ENCODE data around the gene GLI1. TPM values are rescaled to one million over a fixed set of nuclear protein-coding genes. Genes with fewer than 3 reads are reported as not detected.

Gene GLI1
- total RNA-seq, 1 donor from 2014 or later = 1.3 TPM

DNA sequence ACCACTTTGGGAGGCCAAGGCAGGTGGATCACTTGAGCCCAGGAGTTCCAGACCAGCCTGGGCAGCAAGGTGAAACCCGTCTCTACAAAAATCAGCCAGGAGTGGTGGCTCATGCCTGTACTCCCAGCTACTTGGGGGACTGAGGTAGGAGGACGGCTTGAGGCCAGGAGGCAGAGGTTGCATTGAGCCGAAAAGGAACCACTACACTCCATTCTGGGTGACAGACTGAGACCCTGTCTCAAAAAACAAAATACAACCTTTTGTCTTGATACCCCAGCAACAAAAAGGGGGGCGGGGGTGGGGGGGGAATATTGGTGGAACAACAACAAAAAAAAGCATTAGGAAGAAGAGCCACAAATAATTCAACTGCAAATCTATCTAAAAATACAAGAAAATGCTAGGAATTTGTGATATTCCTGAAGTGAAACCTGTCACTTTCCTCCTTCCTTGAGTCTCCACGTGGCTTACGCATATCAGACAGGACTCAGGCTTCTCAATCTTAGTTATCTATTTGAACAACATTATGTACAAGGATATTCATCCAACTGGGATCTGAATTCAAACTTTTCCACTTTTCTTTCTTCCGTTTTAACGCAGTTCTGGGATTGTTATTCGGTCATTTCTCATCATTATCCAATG lies 30.0 kb upstream of the GLI1 start:
- Mint-ChIP-seq H3K36me3 (ENCODE audit: low read depth) (peaks cover 17% of the 10 kb centered on the region), H3K27ac (peak overlapping the region; percentile 99), H3K4me1 (peaks cover 39% of the 10 kb centered on the region), H3K27me3 (no peaks in the 10 kb centered on the region), H3K9me3 (no peaks in the 10 kb centered on the region), H3K4me3 (peak overlapping the region; percentile 97)
- ATAC-seq (ENCODE audit: low read depth) (no peak), DNase-seq (no peak)
- ChIA-PET POLR2A (interaction anchor here (0.5 to 1.9 kb wide), 20 partner anchors 26 to 1456 kb away, joined by 3 to 15 read pairs (median 4); partner anchors contain the start of genes ARHGAP9, DDIT3, GLI1 and INHBE), CTCF (interaction anchor here (0.7 to 1.8 kb wide), 2 partner anchors 24 to 29 kb away, joined by 3 to 6 read pairs; no protein-coding TSS in a partner anchor)
- TF ChIP-seq, protein P1, sequence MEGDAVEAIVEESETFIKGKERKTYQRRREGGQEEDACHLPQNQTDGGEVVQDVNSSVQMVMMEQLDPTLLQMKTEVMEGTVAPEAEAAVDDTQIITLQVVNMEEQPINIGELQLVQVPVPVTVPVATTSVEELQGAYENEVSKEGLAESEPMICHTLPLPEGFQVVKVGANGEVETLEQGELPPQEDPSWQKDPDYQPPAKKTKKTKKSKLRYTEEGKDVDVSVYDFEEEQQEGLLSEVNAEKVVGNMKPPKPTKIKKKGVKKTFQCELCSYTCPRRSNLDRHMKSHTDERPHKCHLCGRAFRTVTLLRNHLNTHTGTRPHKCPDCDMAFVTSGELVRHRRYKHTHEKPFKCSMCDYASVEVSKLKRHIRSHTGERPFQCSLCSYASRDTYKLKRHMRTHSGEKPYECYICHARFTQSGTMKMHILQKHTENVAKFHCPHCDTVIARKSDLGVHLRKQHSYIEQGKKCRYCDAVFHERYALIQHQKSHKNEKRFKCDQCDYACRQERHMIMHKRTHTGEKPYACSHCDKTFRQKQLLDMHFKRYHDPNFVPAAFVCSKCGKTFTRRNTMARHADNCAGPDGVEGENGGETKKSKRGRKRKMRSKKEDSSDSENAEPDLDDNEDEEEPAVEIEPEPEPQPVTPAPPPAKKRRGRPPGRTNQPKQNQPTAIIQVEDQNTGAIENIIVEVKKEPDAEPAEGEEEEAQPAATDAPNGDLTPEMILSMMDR (IDR thresholded peaks at IDR 0.05) = no peak
- intact Hi-C loops (cut with micrococcal nuclease) = loop anchor here (2.0 to 10.0 kb wide), 3 partner anchors 51 to 745 kb away; partner anchors contain the start of gene PTGES3

DNA sequence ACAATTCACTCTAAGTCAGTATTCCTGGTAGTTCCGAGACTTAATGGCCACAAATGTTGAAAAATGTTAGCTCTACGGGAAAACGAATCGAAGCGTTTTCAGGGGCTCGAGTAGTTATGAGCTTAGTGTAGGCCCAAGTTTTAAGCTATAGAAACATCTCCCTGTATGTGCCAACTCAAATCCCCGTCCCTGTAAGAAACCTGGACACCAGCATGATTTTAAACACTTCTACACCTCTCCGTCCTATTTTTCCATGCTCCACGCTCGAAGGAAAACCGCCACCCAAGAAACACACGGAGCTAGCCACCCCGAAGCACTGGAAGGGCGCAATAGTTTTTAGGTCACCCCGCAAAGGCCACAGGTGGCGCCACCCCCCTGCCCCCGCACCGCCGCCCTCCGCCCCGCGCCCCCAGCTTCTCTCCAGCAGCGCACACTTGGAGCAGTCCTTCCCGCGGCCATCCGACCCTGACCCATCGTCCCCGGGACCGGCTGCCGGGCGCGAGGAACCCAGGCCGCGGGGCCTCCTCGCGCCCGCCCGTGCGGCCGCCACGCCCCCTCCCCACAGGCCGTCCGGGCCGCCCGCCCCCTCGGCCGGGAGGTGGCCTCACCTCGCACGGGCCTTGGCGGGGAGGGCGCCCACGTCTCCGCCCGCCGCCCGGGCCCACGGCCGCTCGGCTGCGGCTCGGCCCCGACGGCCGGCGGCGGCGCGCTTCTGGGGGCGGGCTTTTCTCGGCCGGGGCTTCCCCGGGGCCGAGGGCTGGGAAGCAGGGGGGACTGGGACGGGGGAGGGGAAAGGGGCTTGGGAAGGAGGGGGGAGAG lies 29.3 kb upstream of the GLI1 start:
- TF ChIP-seq, protein P1 (IDR thresholded peaks at IDR 0.05) = no peak
- no peaks in the 10 kb centered on the region for H3K27me3 Mint-ChIP-seq
- ChIA-PET POLR2A (interaction anchor here (0.5 to 1.9 kb wide), 19 partner anchors 25 to 1457 kb away, joined by 3 to 15 read pairs (median 3); partner anchors contain the start of genes ARHGAP9, DDIT3, GLI1 and INHBE), CTCF (interaction anchor here (0.7 to 1.8 kb wide), 2 partner anchors 23 to 28 kb away, joined by 3 to 6 read pairs; no protein-coding TSS in a partner anchor)
- peak overlapping the region; percentile 97 for H3K4me3 Mint-ChIP-seq
- DNase-seq (peak; percentile 76), ATAC-seq (ENCODE audit: low read depth) (peak; percentile 77)
- peaks cover 15% of the 10 kb centered on the region for H3K36me3 Mint-ChIP-seq (ENCODE audit: low read depth)
- no peaks in the 10 kb centered on the region for H3K9me3 Mint-ChIP-seq
- intact Hi-C loops (cut with micrococcal nuclease) = loop anchor here (2.0 to 10.0 kb wide), 3 partner anchors 50 to 746 kb away; partner anchors contain the start of gene PTGES3
- peak overlapping the region; percentile 99 for H3K27ac Mint-ChIP-seq
- peaks cover 39% of the 10 kb centered on the region for H3K4me1 Mint-ChIP-seq

DNA sequence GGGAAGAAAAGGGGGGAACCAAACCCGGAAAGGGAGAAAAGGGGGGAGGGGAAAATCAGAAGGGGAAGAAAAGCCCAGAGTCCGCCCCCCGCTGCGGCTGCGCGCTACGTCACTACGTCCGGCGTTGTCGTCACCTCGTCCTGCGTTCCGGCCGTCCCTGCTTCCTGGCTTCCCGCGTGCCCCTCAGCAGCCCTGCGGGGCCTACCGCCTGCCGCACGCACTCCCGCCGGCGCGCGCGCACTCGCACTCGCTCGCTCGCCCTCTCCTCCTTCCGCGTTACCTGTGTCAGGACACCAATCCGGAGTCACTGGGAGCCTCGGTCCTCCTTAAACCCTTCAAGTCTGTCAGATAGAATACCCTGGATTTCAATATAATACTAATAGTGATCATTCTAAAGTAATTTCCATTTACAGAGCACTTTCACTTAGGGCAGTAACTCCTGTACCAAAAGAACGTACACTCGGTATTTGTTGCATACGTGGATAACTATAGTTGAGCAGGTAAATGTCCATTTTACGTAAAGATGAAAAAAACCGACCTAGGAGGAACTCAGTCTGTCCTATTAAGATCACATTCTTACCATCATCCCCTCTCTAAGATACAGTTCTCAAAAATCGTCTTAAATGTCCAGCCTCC lies 28.5 kb upstream of the GLI1 start, which contains the start of gene R3HDM2:
TSS of gene R3HDM2 (minus strand) at position 113 of the 636 bp plus-strand sequence. CDS start 120,615 bp downstream, outside the sequence.
- peak; percentile 94 for DNase-seq
- peak; percentile 91 for ATAC-seq (ENCODE audit: low read depth)
- peak within 1 kb of the TSS; percentile 99 for H3K27ac Mint-ChIP-seq
- H3K9me3 Mint-ChIP-seq = no peaks in the 10 kb centered on the region
- no peaks in the 10 kb centered on the region for H3K27me3 Mint-ChIP-seq
- CTCF ChIA-PET = interaction anchor here (1.2 kb wide), 1 partner anchor 28 kb away, joined by 3 read pairs; no protein-coding TSS in a partner anchor
- peak within 1 kb of the TSS; percentile 97 for H3K4me3 Mint-ChIP-seq
- TF ChIP-seq, protein P1 (IDR thresholded peaks at IDR 0.05) = no peak
- H3K36me3 Mint-ChIP-seq (ENCODE audit: low read depth) = peaks cover 11% of the 10 kb centered on the region
- POLR2A ChIA-PET = interaction anchor here (0.6 to 1.9 kb wide), 5 partner anchors 28 to 205 kb away, joined by 3 to 15 read pairs (median 3); partner anchors contain the start of gene GLI1
- intact Hi-C loops (cut with micrococcal nuclease) = loop anchor here (1.0 to 10.0 kb wide), 8 partner anchors 28 to 746 kb away; partner anchors contain the start of genes DDIT3, GLI1, OS9 and PTGES3
- peaks cover 39% of the 10 kb centered on the region for H3K4me1 Mint-ChIP-seq

DNA sequence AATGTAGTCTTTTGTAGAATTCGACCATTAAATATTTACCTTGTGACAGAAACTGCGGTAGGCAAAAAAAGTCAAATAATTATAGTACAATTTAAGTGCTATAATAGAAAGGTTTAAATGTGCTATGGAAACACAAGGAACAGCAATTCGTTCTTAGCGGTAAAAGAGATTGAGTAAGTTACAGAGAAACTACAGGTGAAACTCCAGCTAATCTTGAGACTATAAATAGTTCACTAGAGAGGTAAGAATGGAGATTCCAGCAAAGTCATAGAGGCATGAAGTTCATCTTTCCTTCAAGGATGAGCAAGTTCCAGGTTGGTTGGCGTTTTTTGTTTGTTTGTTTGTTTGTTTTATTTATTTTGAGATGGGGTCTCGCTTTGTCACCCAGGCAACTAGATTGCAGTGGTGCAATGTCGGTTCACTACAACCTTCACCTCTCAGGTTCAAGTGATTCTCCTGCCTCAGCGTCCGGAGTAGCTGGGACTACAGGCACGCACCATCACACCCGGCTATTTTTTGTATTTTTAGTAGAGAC lies 27.9 kb upstream of the GLI1 start:
- H3K4me3 Mint-ChIP-seq = peak overlapping the region; percentile 93
- ChIA-PET CTCF (interaction anchor here (1.2 kb wide), 1 partner anchor 27 kb away, joined by 3 read pairs; no protein-coding TSS in a partner anchor), POLR2A (interaction anchor here (0.6 to 1.9 kb wide), 2 partner anchors 30 to 1425 kb away, joined by 3 to 7 read pairs; no protein-coding TSS in a partner anchor)
- intact Hi-C loops (cut with micrococcal nuclease) = loop anchor here (1.0 to 10.0 kb wide), 8 partner anchors 28 to 747 kb away; partner anchors contain the start of genes DDIT3, GLI1, OS9 and PTGES3
- ATAC-seq (ENCODE audit: low read depth) (no peak), DNase-seq (no peak)
- H3K36me3 Mint-ChIP-seq (ENCODE audit: low read depth) = peaks cover 7% of the 10 kb centered on the region
- H3K27me3 Mint-ChIP-seq = no peaks in the 10 kb centered on the region
- peaks cover 34% of the 10 kb centered on the region for H3K4me1 Mint-ChIP-seq
- H3K9me3 Mint-ChIP-seq = no peaks in the 10 kb centered on the region
- H3K27ac Mint-ChIP-seq = peak overlapping the region; percentile 99
- TF ChIP-seq, protein P1 (IDR thresholded peaks at IDR 0.05) = no peak

All from activated B cell treated with CpG ODN at 0.5 μM for 24 hours (primary cell).